Thoracic aorta (tissue), 2 donors: ENCODE data around the gene HDAC11. TPM values are rescaled to one million over a fixed set of nuclear protein-coding genes. Genes with fewer than 3 reads are reported as not detected.
"Not testable (repeated sequence)": the region's sequence is repeated elsewhere in the genome, so short reads cannot be mapped to it uniquely, and the experiment has no call there.

ENCODE experiments used
- ATAC-seq: fragments of 150-250 bp; one replicate; pipeline ENCODE4 v1.8.0; 2017; ENCODE audit warnings: low read depth; ENCODE audit not compliant: insufficient number of reproducible peaks, low FRiP score
- DNase-seq: peaks from one replicate; pipeline ENCODE4 v3.0.0-alpha.2; 2020; ENCODE audit warnings: low spot score
- H3K27ac ChIP-seq, 2 donors: fragments of 200-600 bp; sonication (generic); 1 replicate in 1 of 2; 2 replicates in 1 of 2; pipeline ENCODE4 v1.5.1; 2016; ENCODE audit warnings: mild to moderate bottlenecking in 2 of 2, moderate library complexity in 2 of 2
- H3K27me3 ChIP-seq: fragments of 200-600 bp; sonication (generic); replicated peaks from 2 replicates; pipeline ENCODE4 v1.6.0; 2016; ENCODE audit warnings: mild to moderate bottlenecking; ENCODE audit not compliant: insufficient read depth
- H3K36me3 ChIP-seq: fragments of 200-600 bp; sonication (generic); one replicate; pipeline ENCODE4 v1.5.1; 2016
- H3K4me1 ChIP-seq, 2 donors: fragments of 200-600 bp; sonication (generic); 1 replicate in 1 of 2; 2 replicates in 1 of 2; pipeline versions ENCODE4 v1.5.1 to v1.6.0; 2016; ENCODE audit warnings: low read depth in 2 of 2, mild to moderate bottlenecking in 1 of 2; ENCODE audit not compliant: control insufficient read depth in 1 of 2
- H3K4me3 ChIP-seq: fragments of 200-600 bp; sonication (generic); 2 replicates; pipeline ENCODE4 v1.5.1; 2016; ENCODE audit warnings: mild to moderate bottlenecking
- H3K9me3 ChIP-seq: fragments of 200-600 bp; sonication (generic); 2 replicates; pipeline ENCODE4 v1.5.1; 2016
- total RNA-seq, 2 donors: library from RNA; depleted of rRNA; stranded (reverse); fragments of >200 nt; gene quantifications; one replicate each; pipeline versions ENCODE4 v1.1.0 to v1.2.3, GENCODE V29; 2016
- TF ChIP-seq, protein P1 (sequence below): fragments of 200-600 bp; sonication (generic); IDR thresholded peaks from one replicate; pipeline ENCODE4 v1.5.1; 2019; ENCODE audit warnings: antibody characterized with exemption

HDAC11 gene
- total RNA-seq, 2 donors from 2014 or later, result 15.8 to 17.4 TPM

DNA sequence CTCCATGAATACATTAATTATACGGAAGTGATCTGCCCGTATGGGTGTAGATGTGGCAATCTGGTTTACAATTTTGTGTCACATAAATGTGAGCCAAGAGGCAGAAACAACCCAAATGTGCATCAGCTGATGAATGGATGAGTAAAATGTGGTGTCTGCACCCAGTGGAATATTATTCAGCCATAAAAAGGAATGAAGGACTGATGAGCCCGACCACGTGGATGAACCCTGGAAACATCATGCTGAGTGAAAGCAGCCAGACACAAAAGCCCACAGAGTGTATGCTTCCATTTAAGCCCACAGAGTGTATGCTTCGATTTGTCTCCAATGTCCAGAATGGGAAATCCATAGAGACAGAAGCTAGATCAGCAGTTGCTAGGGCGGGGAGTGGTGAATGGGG is 41.2 kb downstream of the HDAC11 start:
- DNase-seq, result no peak
- no peak for ATAC-seq
- H3K9me3 ChIP-seq, result no peaks in the 10 kb centered on the region
- H3K4me1 ChIP-seq, result peaks cover 5 to 27% of the 10 kb centered on the region in 2 donors
- no peak overlapping the region for H3K4me3 ChIP-seq
- no peak overlapping the region for H3K27ac ChIP-seq
- no peaks in the 10 kb centered on the region for H3K27me3 ChIP-seq
- TF ChIP-seq, protein P1, sequence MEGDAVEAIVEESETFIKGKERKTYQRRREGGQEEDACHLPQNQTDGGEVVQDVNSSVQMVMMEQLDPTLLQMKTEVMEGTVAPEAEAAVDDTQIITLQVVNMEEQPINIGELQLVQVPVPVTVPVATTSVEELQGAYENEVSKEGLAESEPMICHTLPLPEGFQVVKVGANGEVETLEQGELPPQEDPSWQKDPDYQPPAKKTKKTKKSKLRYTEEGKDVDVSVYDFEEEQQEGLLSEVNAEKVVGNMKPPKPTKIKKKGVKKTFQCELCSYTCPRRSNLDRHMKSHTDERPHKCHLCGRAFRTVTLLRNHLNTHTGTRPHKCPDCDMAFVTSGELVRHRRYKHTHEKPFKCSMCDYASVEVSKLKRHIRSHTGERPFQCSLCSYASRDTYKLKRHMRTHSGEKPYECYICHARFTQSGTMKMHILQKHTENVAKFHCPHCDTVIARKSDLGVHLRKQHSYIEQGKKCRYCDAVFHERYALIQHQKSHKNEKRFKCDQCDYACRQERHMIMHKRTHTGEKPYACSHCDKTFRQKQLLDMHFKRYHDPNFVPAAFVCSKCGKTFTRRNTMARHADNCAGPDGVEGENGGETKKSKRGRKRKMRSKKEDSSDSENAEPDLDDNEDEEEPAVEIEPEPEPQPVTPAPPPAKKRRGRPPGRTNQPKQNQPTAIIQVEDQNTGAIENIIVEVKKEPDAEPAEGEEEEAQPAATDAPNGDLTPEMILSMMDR, result no peak
- no peaks in the 10 kb centered on the region for H3K36me3 ChIP-seq

DNA sequence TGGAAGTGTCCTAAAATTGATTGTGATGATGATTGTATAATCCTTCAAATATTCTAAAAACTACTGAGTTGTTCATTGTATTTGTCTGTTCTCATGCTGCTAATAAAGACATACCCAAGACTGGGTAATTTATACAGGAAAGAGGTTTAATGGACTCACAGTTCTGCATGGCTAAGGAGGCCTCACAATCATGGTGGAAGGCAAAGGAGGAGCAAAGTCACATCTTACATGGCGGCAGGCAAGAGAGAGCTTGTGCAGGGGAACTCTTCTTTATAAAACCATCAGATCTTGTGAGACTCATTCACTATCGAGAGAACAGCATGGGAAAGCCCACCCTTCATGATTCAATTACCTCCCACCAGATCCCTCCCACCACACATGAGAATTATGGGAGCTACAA is 41.6 kb downstream of the HDAC11 start:
- not testable (repeated sequence) for H3K27me3 ChIP-seq, H3K27ac ChIP-seq, H3K4me3 ChIP-seq, H3K36me3 ChIP-seq, ATAC-seq, DNase-seq, H3K9me3 ChIP-seq
- H3K4me1 ChIP-seq, result peaks cover 5 to 23% of the 10 kb centered on the region in 2 donors

DNA sequence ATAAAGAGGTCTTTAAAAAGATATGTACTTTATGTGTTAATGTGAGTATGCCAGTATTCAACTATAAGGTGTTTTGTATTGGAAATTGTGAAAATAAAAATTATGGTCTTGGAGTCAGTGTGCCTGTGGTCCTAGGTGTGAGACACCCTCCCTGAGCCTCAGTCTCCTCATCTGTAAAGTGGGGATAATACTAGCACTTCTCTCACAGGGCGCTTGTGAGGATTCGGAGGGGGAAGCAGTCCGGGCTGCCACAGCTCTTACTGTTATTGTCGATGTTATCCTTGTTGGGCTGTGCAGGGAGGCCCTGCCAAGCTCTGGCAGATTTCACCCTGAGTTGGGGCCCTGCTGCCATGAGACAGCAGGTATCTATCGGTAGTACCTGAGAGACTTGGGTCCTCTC is 42.1 kb downstream of the HDAC11 start:
- Histone ChIP-seq H3K36me3 (no peaks in the 10 kb centered on the region), H3K27me3 (no peaks in the 10 kb centered on the region), H3K27ac (no peak overlapping the region), H3K4me3 (no peak overlapping the region), H3K9me3 (no peaks in the 10 kb centered on the region), H3K4me1 (peaks cover 5 to 18% of the 10 kb centered on the region in 2 donors)
- TF ChIP-seq, protein P1, result no peak
- no peak for ATAC-seq
- DNase-seq, result no peak

DNA sequence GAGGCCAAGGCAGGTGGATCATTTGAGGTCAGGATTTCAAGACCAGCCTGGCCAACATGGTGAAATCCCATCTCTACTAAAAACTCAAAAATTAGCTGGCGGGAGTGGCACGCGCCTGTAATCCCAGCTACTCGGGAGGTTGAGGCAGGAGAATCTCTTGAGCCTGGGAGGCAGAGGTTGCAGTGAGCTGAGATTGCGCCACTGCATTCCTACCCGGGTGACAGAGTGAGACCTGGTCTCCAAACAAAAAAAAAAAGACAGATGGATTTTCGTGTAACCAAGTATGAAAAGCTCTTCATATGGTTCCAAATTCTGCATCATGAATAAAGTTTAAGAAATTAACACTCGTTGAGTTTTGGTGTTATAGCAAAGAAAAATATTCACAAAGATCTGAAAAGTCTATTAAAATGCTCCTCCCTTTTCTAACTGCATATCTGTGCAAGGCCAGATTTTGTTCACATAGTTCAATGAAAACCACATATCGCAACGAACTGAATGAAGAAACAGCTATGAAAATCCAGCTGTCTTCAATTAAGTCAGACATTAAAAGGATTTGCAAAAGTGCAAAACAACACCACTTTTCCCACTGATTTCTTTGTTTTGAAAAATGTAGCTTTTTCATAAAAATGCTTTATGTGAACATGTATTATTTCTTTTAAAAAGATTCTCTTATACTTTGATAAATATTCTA is 45.0 kb downstream of the HDAC11 start:
- Histone ChIP-seq H3K27me3 (no peaks in the 10 kb centered on the region), H3K4me1 (no peaks in the 10 kb centered on the region), H3K4me3 (no peak overlapping the region), H3K36me3 (no peaks in the 10 kb centered on the region), H3K27ac (no peak overlapping the region), H3K9me3 (no peaks in the 10 kb centered on the region)
- ATAC-seq, result no peak
- DNase-seq, result no peak
- TF ChIP-seq, protein P1, result no peak

DNA sequence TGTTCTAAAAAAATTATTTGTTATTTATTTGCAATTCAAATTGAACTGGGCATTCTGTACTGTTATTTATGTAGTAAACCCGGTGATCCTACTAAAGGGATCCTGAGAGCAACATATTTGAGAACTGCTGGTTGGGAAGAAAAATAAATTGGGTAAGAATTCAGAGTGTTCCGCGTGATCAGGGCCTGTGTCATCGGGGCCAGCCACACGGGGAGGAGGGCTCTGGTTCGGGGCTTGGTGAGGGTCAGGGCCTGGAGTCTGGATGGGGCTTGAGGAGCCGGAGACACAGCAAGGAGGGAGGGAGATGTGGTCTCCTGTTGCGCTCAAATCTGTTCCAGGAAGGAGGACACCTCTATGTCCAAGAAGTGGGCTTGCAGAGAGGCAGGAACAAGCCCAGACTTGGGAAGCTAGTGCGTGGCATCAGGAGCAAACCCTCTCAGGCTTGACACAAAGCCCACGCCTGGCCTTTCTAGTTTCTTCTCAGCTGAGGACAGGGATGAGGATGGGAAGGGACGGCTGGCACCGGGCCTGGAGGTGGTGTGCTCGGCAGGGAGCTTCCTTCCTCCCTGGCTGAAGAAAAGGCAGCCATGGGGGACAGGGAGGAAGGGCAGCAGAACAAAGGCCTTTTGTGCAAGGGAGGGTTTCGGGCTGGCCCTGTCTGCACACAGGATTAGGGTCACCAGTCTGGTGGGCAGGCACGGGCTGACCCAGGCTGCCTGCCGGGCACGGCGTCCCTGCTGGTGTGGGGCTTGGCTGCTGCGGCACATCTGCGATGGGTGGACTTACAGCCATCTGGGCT is 45.9 kb downstream of the HDAC11 start:
- TF ChIP-seq, protein P1, result no peak
- H3K4me1 ChIP-seq, result no peaks in the 10 kb centered on the region
- no peak for DNase-seq
- no peak overlapping the region for H3K4me3 ChIP-seq
- ATAC-seq, result no peak
- no peaks in the 10 kb centered on the region for H3K9me3 ChIP-seq
- no peak overlapping the region for H3K27ac ChIP-seq
- no peaks in the 10 kb centered on the region for H3K27me3 ChIP-seq
- H3K36me3 ChIP-seq, result no peaks in the 10 kb centered on the region
